CD4-positive, alpha-beta T cell treated with Interferon alpha-2 for 1 hour (primary cell): ENCODE data around the gene SNX9.
"Not testable (repeated sequence)": the region's sequence is repeated elsewhere in the genome, so short reads cannot be mapped to it uniquely, and the experiment has no call there.

Experiments
- DNase-seq, 2 donors: peaks; one replicate each; pipeline ENCODE4 v3.0.0-alpha.2; 2020 to 2022

SNX9 gene

DNA sequence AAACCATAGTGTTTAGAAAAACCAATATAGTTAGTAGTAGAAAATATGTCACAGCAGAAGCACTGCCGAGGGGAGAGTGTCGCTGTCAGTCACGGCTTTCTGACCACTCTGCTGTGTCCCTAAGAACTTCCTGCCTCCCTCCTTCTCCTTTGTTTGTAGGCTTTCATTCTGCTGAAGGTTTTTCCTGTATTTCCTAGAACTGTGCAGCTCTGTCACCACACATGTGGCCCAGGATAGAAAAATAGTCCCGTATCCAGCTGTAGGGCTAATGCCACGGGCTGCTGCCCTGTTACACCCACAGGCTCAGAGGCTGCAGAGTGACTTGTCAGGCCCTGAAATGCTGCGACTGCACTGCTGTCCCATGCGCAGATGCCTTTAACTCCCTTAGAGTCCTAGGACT lies 106.0 kb downstream of the SNX9 start:
- no peak for DNase-seq

DNA sequence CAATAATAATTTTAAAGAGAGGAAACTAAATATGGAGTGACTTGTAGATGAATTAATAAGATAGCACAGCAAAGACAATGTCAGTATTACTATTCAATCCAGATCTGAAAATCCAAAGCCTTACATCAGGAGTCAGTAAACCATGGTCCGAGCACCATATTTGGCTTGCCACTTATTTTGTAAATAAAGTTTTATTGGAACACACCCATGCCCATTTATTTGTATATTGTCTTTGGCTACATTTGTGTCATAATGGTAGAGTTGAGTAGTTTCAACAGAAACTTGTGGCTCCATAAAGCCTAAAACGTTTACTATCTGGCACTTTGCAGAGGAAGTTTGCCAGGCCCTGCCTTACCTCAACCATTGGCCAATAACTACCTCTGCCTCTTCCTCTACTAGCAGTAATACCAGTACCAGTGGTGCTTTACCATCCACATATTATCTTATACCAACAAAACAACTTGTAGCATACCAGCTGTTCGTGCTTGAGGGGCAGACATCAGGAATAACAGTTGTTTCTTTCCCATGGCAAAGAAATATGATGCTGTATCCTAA lies 106.8 kb downstream of the SNX9 start:
- no peak for DNase-seq

DNA sequence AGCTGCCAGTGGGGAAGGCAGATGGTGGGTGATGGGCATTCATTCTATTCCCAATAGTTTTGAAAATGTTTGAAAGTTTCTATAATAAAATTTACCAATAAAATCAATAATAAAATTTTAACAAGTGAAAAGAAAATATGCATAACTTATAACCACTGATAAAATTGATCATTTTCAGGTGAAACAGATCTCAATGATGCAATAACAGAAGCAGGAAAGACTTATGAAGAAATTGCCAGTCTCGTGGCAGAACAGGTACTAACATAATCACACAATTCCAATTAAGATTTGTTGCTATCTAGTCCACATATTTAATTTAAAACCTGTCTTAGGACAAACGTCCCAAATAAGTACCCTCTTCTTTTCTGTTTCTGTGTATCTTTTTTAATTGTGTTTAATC lies 112.7 kb downstream of the SNX9 start:
- DNase-seq = no peak

DNA sequence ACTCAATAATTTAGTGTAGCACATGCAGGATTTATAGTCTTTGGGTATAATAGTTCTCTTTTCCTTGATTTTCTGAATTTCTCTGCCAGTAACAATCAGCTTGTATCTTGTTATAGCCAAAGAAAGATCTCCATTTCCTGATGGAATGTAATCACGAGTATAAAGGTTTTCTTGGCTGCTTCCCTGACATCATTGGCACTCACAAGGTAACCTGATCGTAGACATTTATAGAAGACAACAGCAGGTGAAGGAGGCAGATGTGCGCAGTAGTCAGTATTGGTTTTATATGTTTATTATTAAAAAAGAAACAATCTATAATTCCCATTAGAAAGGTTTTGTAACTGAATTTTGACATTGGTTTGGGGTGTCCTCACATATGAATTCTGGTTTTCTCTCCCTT lies 114.3 kb downstream of the SNX9 start:
- DNase-seq = no peak

DNA sequence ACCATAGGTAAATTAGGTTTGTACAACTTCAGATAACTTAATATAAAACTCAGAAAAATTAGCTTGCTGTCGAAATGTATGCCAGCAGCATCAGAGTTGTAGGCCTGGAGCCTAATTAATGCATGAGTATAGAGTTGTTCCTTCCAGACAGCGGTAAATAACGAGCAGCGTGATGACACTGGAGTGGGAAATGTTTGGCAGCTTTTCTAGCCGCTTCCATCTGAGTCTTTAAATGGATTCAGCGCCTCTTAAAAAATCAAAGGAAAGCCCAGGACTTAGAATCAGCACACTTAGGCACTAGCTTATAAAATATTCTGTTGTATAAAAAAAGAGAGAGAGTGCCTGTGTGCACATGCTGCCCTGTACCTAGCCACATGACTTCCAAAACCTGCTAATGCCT lies 114.9 kb downstream of the SNX9 start:
- no peak for DNase-seq

DNA sequence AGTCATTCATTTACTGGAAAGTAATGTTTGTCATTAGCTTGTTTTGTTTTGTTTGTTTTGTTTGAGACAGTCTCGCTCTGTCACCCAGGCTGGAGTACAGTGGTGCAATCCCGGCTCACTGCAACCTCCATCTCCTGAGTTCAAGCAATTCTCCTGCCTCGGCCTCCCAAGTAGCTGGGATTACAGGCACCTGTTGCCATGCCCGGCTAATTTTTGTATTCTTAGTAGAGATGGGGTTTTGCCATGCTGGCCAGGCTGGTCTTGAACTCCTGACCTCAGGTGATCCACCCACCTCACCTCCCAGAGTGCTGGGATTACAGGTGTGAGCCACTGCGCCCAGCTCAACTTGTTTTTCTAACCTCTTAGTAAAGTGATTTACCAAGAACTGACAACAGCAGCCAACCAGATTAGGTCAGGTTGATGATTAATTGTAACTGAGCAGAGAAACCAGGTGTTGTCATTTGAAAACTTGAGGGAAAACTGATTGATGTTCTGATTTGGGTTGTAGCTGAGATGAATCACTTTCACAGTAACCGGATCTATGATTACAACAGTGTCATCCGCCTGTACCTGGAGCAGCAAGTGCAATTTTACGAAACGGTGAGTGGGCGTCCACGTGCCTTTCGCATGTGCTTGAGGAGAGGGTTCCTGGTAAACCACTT lies 117.5 kb downstream of the SNX9 start:
- not testable (repeated sequence) for DNase-seq

DNA sequence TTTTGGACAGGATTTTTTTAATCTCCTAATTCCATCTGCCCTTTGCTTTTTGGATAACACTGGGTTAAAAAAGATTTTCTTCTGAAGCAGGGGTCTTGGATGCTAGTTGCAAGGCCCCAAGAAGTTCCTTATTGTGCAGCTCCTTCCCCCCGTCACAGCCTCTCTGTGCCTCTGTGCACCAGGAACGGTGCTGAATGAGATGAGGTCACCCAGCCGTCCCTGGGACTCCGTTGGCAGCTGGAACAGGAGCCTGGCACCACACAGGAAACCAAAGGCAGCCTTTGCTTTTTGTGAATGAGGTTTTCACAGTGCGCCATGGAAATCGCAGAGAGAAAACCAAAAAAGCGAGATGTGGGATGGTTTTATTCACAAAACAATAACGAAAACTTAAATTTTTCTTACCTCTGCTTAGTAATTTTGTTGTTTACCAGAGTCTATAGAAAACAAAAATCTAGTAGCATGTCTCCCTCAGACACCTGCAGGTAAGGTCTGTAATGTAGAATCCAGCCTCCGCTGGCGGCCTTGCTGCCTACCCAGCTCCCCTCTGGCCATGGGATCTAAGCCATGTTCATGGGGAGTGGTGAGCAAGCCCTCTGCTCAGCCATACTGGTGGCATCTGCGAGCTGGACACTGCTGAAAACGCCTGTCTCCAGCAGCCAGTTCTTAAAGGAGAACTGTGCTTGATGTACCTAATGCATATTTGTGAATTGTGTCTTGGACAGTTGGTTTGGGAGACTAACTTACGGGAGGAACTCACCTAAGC lies 118.2 kb downstream of the SNX9 start:
- no peak for DNase-seq

DNA sequence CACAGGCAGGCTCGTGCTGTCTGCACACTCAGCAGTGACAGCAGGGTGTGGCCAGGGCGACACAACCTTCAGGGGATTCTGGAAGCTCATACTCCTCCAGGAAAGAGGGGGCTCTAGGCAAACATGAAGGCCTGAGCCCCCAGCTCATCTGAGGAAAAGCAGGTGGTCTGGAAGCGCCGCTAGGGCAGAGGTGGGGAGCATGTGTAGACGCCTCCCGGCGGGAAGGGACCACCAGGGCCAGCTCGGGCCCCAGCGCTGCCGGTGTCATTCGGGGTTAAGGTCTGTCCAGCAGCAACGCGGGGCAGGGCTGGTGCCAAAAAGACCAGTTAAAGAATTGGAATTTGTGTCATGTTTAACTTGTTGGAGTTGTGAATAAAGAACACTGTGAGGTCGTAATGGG lies 119.3 kb downstream of the SNX9 start:
- no peak for DNase-seq

DNA sequence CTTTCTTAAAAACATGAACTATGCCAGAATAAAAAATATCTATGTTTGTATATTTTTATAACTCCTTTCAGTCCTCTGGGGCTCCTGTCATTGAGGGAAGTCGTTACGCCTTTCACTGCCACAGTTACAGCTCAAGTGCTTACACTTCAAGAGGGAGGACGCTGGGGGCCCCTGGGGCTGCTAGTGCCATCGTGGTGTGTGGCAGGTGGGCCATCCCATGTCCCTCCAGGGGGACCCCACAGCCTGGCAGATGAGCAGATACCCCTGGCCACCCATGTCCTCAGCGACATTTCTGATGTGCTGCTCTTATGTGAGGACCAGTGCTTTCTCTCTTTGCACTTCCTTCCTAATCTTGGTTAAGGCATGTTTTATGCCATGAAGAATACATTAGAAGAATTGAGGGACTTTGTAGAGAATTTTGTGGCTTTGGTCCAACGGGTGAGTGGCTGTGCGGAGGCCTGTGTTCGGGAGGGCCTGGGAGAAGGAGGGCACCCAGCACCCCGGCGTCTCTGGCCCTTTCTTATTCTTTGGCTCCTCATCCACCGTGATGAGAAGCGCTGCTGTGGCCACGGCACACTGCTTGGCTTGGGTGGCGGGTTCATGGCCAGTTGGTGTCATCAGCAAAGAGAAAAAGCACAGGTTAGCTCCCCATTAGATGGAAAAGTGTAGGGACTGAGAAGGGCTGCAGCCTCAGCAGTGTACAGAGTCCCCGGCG lies 120.4 kb downstream of the SNX9 start:
- no peak for DNase-seq

DNA sequence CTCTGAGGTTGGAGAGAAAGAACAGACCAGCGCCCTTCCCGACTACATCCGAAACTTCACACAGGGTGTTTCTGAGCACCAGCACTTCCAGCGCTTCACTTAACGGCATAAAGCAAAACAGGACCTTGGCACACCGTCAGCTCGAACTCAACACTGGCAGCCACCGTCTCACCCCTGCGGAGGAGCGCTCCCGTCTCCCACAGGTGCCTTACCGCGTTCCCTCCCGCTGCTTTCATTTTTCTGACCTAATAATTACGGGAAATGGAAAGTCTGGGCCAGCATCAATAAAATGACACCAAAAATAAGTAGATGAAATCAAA lies 120.9 kb downstream of the SNX9 start:
- no peak for DNase-seq

DNA sequence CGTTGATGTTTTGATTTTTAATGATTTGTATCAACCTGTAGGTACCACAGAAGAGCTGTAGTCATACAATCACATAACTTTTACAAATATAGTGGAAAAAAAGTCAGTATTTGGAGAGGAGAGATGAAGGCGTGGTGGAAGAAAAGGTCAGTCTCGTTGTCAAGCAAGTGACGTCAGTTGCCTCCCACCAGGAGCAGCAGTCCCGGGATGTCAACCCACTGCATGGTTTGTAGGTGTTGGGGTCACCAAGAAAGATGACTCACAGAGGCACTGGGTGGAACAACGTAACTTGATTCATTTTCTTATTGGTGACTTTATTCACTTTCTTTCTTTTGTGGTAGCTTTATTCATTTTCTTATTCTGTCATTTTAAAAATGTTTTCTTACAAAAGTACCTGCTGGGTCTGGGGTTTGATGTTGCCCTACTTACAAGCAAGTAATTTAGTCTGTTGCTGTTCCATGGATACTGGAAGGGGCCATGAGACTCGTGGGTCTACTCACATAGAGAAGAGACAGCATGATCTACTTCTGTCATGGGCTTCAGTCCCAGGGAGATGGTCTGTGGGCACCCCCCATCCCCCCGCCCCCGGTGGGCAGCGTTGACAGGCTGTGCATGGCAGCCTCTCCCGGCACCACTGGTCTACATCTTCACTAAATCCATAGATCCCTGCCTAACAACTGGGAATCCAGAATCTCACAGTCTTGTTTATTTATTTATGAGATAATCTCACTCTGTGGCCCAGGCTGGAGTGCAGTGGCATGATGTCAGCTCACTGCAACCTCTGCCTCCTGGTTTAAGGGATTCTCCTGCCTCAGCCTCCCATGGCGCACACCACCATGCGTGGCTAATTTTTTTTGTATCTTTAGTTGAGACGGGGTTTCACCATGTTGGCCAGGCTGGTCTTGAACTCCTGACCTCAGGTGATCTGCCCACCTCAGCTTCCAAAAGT lies 122.2 kb downstream of the SNX9 start:
- no peak for DNase-seq

DNA sequence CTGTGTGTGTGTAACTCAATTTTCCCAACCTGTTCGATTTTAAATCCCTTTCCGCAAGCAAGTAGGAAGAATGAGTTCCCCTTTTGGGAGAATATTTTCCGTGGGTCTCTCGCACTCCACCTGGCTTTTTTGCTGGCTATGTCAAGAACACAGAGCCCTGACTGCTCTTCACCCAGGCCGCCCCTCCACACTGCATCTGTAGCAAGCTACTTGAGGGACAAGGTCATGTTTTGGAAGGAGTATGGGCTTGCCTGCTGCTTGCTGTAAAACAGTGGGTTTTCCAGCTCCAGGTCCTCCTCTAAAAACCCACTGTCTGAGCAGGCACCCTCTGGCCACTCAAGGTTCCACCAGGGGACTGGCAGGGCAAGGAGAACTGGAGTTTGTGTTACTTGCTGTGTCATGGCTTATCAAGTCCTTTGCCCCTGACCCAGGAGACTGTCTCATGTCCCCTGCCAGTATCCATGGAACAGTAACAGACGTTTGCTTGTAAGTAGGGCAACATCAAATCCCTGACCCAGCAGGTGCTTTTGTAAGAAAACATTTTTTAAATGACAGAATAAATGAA lies 123.1 kb downstream of the SNX9 start:
- no peak for DNase-seq

DNA sequence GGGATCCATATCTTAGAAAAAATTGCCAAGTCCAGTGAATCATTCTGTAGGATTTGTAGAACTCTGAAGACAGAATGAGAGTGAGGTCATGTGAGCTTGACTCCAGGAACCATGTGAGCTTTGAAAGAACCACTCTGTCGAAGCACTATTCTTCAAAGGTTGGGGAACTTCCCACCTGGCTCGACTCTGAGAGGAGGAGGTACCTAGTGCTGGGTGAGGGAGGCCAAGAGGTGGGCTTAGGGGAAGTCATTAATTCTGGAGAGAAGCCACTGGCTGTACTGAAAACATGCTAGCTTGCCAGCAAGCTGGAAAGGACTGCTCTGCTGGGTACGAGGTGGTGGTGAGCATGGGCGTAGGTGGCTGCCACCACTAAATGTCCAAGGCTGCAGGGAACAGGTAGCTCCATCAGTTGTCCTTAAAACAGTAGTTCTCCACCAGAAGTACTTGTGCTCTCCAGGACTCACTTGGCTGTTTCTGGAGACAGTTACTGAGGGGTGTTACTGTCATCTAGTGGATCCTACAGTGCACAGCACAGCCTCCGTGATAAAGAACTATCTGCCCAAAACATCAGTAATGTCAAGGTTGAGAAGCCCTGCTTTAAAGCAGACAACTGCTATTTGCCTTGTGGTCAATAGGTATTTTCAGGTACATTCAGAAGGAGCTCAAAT lies 124.0 kb downstream of the SNX9 start:
- DNase-seq = peak in 1 of 2 donors; percentile 13

DNA sequence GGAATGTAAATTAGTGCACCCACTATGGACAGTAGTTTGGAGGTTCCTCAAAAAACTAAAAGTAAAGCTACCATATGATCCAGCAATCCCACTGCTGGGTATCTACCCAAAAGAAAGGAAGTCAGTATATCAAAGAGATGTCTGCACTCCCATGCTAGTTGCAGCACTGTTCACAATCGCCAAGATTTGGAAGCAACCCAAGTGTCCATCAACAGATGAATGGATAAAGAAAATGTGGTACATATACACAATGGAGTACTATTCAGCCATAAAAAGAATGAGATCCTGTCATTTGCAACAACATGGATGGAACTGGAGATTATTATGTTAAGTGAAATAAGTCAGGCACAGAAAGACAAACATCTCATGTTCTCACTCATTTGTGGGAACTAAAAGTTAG lies 127.9 kb downstream of the SNX9 start:
- not testable (repeated sequence) for DNase-seq

DNA sequence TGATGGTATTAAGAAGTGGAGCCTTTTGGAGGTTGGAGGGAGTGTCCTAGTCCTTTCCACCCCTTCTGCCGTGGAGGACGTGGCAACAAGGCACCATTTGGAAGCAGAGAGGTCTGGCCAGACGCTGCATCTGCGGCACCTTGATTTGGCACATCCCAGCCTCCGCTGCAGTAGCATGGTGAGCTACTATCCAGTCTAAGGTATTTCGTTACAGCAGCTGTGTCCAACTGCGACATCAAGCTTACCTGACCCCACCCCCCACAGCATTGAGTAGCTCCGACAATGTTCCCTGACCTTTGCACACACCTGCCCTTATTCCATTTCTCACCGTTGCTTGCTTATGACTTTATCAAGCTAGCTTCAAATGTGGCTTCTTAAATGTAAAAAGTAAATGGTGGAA lies 128.8 kb downstream of the SNX9 start:
- DNase-seq = no peak

DNA sequence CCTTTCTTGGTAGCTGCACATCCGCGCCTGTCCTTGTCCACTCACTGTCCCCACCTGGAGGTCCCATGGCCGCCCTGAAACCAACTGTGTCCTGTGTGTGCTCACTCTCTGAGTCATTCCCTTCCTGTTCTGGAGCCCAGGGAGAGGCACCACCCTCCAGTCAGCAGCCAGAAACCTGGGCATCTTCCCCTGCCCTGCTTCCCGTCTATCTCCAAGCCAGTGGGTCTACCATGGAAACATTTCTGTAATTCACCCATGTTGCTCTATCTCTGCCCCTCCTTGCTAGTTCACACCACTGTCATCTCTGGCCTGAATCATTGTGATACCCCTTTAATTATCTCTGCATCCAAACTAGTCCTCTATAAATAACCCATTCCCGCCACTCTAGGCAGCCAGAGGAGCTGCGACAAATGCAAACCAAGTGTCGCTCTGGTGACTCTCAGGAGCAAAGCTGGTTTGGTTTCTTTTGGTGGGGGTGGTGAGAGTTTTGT lies 129.9 kb downstream of the SNX9 start:
- no peak for DNase-seq

DNA sequence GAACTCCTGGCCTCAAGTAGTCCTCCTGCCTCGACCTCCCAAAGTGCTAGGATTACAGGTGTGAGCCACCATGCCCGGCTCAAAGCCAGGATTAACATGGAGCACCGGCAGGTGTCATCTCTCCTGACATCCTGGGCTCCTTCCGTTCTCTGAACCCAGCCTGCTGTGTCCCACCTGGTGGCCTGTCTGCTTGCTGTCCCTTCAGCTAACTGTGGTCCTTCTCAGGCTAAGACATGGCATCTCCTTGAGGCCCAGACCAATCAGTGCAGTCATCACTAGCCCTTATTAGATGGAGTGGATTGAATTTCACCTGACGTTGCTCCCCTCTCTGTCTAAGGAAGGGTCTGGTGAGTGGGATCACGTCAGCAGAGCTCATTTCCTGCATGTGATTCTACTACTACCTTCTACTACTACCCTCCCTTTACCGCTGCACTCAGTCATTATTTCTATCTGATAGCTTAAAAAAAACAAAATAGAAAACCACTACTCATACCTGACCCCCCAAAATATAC lies 130.6 kb downstream of the SNX9 start:
- DNase-seq = no peak

DNA sequence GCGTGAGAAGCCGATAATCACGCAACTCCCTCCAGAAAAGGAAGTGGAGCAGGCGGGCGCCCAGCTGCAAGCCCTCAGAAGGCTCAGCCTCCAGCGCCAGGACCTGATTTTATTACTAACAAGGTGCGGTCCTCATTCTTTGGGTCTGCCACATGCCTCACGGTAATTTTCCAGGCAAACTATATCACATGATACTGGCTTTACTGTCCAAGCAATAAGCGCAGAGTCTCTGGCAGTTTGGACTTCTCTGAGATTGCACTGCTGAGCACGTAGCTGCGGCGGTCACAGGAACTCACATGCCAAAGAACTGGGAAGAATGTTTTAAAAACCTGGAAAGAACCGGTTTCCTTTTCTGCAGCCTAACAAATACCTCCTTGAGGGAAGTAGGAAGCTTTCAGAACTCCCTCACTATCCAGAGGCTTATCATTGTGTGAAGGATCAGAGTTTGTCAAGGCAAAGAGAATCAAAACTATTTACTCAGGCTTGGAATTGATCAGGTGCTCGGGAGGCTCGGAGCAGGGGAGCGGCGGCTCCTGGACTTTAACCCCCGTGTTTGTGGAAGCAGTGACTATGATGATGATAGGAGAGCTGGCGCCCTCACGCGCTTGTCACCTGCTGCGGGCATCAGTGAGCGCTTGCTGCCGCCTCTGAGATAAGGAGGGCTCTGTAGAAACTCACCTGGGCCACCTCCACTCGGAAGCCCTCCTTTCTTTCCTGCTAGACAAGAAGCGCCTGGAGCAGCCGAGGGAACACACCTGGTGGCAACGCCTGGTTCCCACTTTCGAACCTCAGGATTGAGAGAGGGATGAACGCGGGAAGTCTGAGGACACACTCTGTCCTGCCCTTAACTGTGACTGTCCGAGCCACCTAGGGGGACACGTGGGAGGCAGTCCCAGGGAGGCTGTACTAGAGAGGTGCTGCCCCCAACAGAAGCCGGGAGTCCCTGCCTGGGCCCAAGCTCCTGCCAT lies 131.4 kb downstream of the SNX9 start:
- no peak for DNase-seq

DNA sequence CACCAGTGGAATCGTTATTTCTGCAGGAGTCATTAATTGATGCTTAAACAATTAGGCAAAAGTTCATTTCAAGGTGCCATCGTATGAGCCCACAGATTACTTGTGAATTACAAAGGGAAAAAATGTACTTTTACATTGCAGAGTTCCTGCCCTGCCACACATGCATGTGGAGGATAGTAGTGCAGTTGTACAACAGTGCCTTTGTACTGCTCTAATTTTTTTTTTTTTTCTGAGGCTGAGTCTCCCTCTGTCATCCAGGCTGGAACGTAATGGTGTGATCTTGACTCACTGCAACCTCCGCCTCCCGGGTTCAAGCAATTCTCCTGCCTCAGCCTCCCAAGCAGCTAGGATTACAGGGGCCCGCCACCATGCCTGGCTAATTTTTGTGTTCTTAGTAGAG lies 132.6 kb downstream of the SNX9 start:
- DNase-seq = no peak

DNA sequence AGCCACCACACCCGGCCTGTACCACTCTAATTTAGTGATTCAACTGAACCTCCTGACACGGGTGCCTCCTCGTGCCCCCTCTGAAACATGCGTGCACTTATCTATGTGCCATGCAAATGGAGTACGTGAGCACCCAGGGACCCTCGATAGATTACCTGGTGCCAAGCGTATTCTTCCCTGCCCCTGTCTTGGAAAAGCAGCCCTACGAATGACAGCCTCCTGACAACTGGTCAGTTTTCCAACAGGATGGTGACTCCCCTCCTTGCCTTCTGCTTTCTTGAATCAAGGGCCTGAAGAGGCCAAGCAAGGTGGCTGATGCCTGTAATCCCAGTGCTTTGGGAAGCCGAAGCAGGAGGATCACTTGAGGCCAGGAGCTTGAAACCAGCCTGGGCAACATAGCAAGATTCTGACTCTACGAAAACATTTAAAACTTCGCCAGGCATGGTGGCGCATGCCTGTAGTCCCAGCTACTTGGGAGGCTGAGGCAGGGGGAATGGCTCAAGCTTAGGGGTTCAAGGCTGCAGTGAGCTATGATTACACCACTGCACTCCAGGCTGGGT lies 133.2 kb downstream of the SNX9 start:
- DNase-seq = no peak
